HG03095 (cell line): Measurements from ENCODE around the gene LYSMD3.
"Not testable (repeated sequence)": the region's sequence is repeated elsewhere in the genome, so short reads cannot be mapped to it uniquely, and the experiment has no call there.

Experiments
- ATAC-seq: cut with Tn5 transposase; IDR thresholded peaks from one replicate; pipeline ENCODE4 v1.9.1; 2021; ENCODE audit warnings: moderate library complexity; ENCODE audit not compliant: unreplicated experiment

The LYSMD3 gene

DNA sequence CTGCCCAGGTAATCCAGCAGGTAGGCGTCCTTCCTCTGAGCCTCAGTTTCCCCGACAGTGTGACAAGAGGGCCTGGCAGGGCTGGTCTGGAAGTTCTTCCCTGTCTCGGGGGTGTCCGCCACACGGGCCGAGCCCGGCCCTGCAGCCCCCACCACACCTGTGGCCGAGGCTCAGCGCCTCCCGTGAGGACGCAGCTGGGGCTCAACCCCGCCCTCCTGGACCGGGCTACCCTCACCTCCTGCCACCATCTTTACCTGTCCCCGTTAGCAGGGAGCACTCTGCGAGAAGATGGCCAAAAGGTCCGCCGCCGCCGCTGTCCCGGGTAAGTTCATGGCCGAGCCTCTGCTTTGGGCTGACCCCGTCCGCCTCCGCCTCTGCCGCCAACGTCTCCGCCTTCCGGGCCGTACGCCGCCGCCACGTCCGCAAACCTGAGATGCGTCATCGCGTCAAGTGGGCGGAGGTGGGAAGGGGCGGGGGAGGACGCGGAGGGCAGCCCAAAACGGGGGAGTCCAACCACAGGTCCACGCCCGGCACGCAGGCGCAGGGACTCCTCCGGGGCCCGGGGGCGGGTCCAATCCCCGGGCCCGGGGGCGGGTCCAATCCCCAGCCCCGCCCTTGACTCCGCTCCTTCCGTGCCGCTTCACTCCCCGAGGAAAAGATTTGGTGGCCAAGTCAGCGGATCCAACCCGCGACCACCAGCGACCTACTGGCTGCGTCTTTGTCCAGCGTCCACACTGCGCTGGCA is at the start of gene LYSMD3:
TSS of gene LYSMD3 (minus strand) at position 391 of the 745 bp plus-strand sequence. CDS start 4,295 bp downstream, outside the sequence.
- peak; percentile 89 for ATAC-seq

DNA sequence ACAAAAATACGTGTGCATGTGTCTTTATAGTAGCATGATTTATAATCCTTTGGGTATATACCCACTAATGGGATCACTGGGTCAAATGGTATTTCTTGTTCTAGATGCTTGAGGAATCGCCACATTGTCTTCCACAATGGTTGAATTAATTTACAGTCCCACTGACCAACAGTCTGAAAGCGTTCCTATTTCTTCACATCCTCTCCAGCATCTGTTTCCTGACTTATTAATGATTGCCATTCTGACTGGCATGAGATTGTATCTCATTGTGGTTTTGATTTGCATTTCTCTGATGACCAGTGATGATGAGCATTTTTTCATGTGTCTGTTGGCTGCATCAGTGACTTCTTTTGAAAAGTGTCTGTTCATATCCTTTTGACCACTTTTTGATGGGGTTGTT is 47.2 kb upstream of the LYSMD3 start:
- not testable (repeated sequence) for ATAC-seq

DNA sequence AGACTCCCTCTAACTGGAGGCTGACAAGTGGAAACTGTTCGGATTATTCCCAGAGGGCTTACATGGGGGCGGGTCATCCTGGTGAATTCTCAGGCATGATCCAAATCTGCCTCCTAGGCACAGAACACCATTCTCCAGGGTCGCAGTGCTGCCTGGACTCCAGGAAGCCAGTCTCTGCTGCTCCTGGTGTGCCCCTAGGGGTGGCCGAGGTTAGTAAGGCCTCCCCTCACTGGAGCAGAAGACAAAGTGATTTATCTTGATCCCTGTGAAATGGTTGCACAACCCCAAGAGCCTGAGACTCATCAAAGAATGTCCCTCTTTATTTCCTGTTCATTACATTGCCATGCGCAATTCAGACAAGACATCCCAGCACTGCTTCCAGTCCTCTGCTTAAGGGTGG is 46.3 kb upstream of the LYSMD3 start:
- ATAC-seq, result no peak

DNA sequence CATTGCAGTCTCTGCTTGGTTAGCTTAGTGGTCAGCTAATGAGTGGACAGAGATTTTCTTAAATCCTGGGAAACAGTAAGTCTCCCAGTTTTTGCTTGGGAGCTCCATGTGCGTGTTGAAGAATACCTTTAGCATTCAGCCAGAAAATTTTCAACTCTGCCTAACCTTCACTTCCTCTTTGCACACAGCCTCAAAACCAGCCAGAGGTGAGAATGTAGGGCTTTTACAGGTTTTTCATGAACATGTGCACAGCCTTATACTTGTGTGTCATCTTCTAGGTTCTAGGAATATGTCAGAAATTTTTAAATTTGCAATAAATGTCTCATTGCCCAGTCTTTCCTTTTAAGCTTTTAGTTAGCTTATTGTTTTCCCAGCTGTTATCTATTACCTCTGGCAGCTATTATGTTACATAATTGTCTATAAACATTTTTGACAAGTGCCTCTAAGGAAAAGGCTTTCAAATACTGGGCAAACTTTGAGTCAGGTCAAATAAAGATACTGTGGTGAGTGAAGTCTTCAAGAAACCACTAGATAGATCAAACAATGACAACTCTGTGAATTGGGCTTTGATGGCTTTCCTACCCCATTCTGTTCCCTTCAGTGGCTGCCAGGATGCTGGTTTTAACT is 41.9 kb upstream of the LYSMD3 start:
- no peak for ATAC-seq

DNA sequence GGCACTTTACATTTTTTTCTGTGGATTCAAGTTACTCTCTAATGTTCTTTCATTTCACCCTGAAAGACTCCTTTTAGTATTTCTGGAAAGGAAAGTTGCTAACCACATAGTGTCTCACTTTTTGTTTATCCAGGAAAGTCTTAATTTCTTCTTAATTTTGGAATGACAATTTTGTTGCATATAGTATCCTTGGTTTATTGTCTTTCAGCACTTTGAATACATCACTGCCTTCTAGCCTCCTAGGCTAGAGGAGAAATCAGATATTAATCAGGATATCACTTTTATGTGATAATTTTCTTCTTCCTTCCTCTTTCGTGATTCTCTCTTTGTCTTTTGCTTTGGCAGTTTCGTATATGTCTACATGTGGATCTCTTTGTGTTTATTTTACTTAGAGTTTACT is 40.6 kb upstream of the LYSMD3 start:
- ATAC-seq, result no peak

DNA sequence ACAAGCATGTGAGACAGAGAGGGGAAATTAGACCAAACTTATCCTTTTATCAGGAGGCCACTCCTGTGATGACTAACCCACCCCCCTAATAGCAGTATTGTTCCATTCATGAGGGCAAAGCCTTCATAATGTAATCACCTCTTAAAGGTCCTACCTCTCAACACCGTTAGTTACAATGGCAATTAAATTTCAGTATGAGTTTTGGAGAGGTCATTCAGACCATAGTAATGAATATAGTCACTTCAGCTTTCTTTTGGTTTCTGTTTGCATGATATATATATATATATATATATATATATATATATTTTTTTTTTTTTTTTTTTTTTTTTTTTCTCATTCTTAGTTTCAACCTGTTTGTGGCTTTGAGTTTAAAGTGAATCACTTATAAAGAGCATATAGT is 39.7 kb upstream of the LYSMD3 start:
- no peak for ATAC-seq

DNA sequence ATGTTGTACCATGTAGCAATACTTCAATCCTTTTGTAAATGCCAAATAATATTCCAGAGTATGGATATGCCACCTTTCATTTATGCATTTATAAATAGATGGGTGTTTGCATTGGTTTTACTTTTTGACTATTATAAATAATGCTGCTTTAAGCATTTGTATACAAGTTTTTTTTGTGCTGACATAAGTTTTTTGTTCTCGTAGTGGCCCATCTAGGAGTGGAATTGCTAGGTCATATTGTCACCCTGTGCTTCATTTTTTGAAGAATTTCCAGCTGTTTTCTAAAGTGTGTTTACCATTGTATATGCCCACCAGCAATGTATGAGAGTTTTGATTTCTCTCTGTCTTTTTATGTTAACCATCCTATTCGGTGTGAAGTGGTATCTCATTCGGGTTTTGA is 36.1 kb upstream of the LYSMD3 start:
- ATAC-seq, result no peak

DNA sequence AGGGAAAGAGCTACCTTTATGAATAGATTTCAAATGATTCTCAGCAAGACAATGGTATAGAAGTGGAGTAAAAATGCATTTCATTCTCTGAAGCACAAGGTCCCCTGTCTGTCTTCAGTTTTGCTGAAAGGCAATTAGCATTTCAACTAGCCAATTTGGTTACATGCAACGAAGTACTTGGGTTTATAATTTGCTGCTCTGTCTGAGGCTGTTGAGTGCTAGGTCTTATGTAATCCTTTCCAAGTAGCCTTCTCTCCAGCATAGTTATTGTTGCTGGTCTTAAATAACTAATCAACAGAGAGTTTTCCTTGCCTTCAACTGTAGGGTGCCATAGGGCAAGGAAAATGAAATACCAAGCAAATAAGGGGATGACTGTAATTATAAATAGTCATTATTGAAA is 33.7 kb upstream of the LYSMD3 start:
- ATAC-seq, result no peak

DNA sequence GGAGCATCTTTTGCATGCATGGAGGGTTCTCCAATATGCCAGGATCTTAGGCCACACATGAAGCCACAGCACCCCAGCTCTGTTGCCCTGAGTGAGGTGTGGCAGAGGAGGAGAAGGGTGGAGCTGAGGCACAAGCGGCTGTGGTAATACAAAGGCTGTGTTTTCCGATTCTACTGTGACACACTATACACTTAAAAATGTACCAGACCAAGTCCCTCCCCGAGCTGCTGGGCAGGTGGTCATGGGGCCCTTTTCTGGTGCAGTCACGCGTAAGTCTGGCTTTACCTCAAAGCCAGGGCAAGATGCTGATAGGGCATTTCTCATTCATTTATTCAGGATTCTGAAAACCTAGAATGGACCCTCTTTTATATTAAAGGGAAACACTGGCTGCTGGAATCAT is 33.0 kb upstream of the LYSMD3 start:
- ATAC-seq, result no peak

DNA sequence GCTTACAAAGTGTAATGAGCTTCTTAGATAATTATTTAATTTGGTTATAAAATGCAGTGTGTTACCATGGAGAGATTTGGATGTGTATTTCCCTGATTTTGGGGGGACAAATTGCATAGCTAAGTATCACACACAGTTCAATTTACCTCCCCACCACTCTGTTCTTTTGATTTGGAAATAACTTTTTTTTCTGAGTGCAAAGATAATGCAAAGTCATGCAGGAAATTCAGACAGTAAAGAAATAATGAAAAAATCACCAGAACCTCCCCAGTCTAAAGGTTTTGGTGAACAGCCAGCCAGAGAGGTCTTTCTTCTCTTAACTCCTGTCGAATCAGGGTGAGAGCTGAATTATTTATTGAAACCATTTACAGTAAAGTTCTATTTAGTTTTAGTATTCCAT is 32.4 kb upstream of the LYSMD3 start:
- ATAC-seq, result no peak

DNA sequence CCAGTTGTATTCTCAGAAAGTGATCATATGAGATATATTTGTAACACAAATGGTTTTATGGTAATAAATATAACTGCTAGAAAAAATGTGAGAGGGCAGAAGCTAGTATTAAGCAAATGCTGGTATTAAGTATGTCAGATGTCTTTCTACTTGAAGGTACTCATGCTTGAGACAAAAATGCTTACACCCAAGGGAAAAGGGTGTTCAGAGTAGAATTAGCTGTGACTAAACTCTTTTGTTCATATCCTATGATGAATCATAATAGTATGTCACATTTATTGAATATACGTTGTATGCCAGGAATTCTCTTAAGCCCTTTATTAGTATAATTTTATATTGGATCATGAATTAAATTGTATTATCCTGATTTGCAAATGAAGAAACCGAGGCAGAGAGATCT is 31.4 kb upstream of the LYSMD3 start:
- ATAC-seq, result no peak

DNA sequence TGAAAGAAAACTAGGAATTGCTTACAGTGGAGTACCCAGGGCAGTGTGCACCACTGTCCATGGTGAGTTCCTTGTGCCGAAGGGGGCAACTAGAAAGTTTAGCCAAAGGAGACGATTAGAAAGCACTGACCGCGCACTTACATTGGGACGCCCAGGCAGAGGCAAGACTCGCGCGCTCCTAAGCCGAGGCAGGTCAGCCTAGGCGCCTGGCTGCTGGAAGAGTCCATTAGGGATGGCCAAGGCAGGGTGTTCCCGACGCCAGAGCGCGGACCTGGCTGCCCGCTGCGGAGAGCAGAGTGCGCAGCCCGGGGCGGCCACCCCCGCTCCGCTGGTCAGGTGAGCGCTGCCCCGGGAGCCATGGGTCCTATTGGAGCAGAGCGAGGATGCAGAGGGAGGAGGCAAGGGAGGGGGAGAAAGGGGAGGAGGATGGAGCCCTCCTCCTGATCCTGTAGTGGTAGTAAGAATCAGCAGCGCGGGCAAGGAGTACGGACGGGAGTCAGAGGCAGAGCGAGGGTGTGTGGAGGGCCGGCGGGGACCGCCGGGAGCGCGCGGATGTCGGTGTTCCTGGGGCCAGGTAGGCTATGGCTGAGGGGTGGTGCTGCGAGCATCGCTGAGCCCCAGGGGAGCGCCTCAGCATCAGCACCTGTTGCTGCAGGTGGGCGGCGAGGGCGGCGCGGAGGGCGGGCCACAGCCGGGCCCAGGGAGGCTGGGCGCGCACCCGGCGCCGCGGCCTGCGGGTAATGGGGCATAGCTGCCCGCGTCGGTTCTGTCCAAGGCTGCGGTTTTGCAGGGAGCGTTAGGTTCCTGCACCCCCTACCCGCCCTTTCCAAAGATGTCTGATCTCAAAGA is 29.2 kb upstream of the LYSMD3 start, which contains the start of gene ADGRV1:
TSS of gene ADGRV1 (plus strand) at position 454 of the 849 bp plus-strand sequence. CDS start at position 553, 99 bp downstream.
- ATAC-seq, result no peak

DNA sequence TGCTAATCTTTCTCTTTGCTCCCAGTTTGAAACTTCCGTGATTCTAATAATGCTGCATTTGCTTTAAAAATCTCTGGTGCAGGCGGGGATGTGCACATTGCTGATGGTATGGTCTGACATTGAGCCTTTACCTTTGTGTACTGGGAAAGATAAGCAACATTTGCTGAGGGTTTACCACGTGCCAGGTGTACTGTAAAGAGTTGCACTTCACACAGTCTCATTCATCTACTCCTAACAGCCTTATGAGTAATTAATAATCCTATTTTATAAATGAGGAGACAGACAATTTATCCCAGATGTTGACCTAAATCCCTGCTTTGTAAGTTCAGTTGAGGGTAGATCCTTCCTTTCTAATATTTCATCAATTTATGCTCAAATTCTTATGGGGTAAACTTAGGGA is 28.5 kb upstream of the LYSMD3 start:
- no peak for ATAC-seq

DNA sequence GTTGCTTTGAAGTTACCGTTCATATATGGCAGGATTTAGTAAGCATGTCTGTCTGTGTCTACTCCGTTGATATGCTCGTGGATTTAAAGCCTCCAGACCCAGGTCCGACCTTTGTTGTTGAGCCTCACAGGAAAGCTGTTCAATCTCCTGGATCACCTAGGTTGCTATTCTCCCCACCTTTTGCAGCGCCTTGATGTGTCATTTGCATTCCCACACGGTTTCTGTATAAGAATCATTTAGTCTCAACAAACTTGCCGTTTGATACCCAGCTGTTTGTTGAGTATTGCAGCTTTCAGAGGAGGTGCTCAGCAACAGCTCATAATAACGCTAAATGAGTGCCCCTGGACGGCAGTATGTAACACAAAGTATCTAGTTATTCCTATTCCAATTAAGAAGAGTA is 28.0 kb upstream of the LYSMD3 start:
- no peak for ATAC-seq

DNA sequence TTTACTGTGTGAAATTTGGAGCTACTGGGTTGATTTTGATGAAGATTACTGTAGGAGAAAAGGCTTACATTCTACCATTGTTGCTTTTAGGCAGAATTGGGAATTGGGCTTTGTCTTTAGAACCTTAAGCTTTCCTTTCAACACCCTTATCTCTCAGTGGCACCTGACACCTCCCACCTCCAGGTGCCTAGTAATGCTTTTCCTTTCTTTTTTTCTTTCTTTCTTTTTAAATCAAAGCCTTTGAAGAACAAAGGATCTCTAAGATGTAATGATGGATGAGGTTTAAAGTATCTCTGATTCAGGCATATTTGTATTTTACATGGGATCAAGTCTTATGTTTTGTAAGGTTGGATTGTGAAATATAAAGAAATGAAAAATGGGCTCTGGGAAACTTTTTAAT is 26.3 kb upstream of the LYSMD3 start:
- no peak for ATAC-seq

DNA sequence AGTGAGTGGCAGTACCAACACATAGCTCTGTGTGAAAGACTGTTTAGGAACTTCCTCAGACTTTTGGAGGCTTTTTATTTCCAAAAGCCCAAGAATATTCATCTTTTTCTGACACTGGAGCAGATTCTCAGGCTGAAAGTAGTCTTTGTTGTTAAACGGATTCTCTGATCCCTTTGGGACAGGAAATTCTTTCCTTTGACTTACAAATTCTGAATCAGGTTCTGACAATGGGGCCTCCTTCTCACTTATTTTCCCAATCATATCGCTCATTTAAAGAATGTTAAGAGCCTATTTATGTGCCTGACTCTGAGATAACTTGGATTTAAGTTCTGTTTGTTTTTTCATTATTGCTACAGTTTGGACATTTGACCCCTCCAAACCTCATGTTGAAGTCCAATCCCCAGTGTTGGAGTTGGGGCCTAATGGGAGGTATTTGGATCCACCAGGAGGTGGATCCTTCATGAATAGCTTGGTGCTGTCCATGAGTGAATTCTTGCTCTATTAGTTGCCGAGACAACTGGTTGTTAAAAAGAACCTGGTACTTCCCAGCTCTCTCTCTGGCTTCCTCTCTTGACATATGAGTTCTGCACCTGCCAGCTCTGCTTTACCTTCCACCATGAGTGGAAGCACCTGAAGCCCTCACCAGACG is 25.1 kb upstream of the LYSMD3 start:
- ATAC-seq, result no peak

DNA sequence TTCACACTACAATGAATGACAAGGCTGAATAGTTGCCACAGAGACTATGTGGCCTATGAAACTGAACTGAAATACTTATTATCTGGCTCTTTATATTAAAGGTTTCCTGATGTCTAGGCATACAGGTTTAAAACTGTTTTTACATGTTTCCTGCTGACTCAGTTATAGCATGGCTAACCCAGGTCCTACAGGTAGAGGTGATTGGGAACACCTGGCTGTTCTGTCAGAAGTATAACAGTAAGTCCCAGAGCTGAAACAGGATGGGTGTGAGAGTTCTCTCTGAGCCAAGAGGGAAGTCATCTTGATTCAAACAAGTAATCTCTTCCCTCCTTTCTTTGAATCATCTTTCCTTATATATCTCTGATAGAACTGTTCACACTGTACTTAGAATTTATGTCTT is 24.3 kb upstream of the LYSMD3 start:
- ATAC-seq, result no peak

DNA sequence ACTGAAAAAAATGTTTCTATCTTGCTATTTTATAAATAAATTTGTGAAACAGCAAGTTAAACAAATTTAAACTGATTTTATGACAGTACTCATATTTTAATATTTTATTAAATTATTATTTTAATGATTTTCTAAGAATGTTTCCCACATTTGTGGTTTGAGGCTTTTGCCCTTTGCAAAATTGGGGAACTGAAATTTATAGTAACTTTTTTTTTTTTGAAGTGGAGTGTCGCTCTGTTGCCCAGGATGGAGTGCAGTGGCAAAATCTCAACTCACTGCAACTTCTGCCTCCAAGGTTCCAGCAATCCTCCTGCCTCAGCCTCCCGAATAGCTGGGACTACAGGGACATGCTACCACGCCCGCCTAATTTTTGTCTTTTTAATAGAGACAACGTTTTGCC is 22.0 kb upstream of the LYSMD3 start:
- no peak for ATAC-seq

DNA sequence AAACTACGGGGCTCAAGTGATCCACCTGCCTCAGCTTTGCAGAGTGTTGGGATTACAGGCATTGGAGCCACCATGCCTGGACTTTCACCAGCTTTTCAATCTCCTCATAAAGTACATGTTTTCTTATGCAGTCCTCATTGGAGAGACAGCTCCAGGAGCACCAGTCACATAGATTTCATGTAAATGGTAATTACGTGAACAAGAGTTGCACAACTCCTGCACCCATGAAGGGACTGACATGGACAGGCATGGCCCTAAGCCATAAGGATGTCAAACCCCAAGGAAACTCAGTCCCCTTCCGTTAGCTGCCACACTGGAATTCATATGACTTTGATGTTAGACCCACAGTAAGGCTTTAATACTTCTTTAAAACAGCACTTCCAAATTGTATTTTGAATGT is 21.6 kb upstream of the LYSMD3 start:
- no peak for ATAC-seq

DNA sequence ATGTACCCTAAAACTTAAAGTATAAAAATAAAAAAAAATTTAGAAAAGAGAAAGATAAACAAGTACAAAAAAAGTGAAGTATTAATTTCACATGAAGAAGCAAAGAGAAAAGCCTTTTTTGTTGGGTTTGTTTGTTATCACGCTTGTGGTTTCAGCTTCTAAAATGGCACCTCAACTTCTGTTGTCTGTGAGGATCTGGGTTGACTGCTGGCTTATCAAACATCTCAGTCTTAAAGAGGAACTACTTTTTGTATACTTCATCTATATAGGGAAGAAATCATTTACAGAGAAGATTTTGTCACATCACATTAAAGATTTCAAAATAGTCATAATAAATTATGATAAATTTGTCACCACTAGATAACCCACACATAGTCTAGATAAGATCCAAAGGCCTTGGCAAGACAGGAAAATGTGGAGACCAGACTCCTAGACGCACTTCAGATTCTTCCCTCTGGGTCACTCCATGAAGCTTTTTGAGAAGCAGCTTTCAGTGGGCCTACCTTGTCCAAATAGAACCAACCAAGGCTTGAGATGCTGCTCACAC is 20.4 kb upstream of the LYSMD3 start:
- ATAC-seq, result no peak

DNA sequence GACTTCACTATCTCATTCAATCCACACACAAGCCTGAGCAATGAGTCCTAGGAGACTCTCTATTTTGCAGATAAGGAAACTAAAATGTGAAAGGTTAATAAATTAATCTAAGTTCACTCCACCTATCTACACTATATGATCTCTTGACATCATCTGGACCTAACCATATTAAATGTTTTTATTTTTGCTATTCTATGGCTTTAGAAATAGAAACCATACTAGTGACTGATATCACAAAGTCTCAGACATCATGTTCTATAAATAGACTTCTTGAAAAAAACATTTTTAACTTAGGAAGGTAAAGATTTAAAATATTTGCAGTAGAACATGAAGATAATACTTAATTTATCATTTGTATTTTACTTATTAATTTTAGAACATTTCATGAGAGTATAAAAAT is 19.8 kb upstream of the LYSMD3 start:
- no peak for ATAC-seq
